ENCODE measurements around the gene CST8.

- TF ChIP-seq RAD21 (IDR thresholded peaks at IDR 0.05; ENCODE audit: low read length) (no peak), CTCF (conservative IDR thresholded peaks at IDR 0.05; ENCODE audit: low read depth, low read length) (no peak), POLR2A (IDR thresholded peaks at IDR 0.05; ENCODE audit: low read depth, low read length) (no peak), BHLHE40 (IDR thresholded peaks at IDR 0.05; ENCODE audit: low read depth, low read length) (no peak), MAZ (IDR thresholded peaks at IDR 0.05; ENCODE audit: borderline replicate concordance, low read depth, low read length) (no peak), FOS (IDR thresholded peaks at IDR 0.05; ENCODE audit: low read depth, low read length) (no peak), SMC3 (IDR thresholded peaks at IDR 0.05; ENCODE audit: low read depth, low read length) (no peak), CHD1 (IDR thresholded peaks at IDR 0.05; ENCODE audit: low read depth, low read length) (no peak), CEBPB (IDR thresholded peaks at IDR 0.05; ENCODE audit: low read depth, low read length) (no peak), ELK1 (IDR thresholded peaks at IDR 0.05; ENCODE audit: borderline replicate concordance, low read depth, low read length) (no peak), USF2 (IDR thresholded peaks at IDR 0.05; ENCODE audit: low read depth, low read length) (no peak), RFX5 (IDR thresholded peaks at IDR 0.05; ENCODE audit: low read depth, low read length) (no peak)
These were observed 53.2 kb downstream of the CST8 start for GRCh38 chr20:23544133-23544532.
